Uterus (tissue), 2 donors: ENCODE measurements around the gene FCHSD2.

Experiments used
- POLR2A ChIP-seq, 2 donors: fragments of 450-650 bp; IDR thresholded peaks; one replicate each; pipeline ENCODE4 v1.6.1; 2016; ENCODE audit warnings: antibody characterized with exemption in 2 of 2, mild to moderate bottlenecking in 1 of 2, moderate library complexity in 1 of 2
- TF ChIP-seq, protein P1 (sequence below), 4 experiments: fragments of 200-600 bp in 2 of 4; fragments of 450-650 bp in 2 of 4; sonication (generic) in 2 of 4; IDR thresholded peaks; one replicate each; pipeline ENCODE4 v1.5.1; 2016 to 2019; ENCODE audit warnings: antibody characterized with exemption in 4 of 4, mild to moderate bottlenecking in 2 of 4, moderate library complexity in 1 of 4

GRCh38 chr11:72918851-72919250 is 223.3 kb downstream of the FCHSD2 start:
- TF ChIP-seq, protein P1, sequence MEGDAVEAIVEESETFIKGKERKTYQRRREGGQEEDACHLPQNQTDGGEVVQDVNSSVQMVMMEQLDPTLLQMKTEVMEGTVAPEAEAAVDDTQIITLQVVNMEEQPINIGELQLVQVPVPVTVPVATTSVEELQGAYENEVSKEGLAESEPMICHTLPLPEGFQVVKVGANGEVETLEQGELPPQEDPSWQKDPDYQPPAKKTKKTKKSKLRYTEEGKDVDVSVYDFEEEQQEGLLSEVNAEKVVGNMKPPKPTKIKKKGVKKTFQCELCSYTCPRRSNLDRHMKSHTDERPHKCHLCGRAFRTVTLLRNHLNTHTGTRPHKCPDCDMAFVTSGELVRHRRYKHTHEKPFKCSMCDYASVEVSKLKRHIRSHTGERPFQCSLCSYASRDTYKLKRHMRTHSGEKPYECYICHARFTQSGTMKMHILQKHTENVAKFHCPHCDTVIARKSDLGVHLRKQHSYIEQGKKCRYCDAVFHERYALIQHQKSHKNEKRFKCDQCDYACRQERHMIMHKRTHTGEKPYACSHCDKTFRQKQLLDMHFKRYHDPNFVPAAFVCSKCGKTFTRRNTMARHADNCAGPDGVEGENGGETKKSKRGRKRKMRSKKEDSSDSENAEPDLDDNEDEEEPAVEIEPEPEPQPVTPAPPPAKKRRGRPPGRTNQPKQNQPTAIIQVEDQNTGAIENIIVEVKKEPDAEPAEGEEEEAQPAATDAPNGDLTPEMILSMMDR (IDR thresholded peaks at IDR 0.05) = no peak
- no peak for TF ChIP-seq POLR2A (IDR thresholded peaks at IDR 0.05)
